Activated CD4-positive, alpha-beta T cell treated with anti-CD3 and anti-CD28 coated beads for 4 hours (primary cell): ENCODE data around the gene MACROD2.

Source experiments
- DNase-seq, 2 donors: peaks; one replicate each; pipeline ENCODE4 v3.0.0-alpha.2; 2020

The MACROD2 gene

GRCh38 chr20:14723614-14724013, 728.3 kb downstream of the MACROD2 start:
- no peak for DNase-seq

GRCh38 chr20:14724036-14724435, 728.7 kb downstream of the MACROD2 start:
- no peak for DNase-seq

- no peak for DNase-seq
Observed at GRCh38 chr20:14724468-14724867, 729.2 kb downstream of the MACROD2 start.

GRCh38 chr20:14726591-14726990, 731.3 kb downstream of the MACROD2 start:
- DNase-seq = no peak

- DNase-seq = no peak
Observed at GRCh38 chr20:14727485-14728150, 732.3 kb downstream of the MACROD2 start.

GRCh38 chr20:14729390-14729789, 734.1 kb downstream of the MACROD2 start:
- DNase-seq = no peak

GRCh38 chr20:14732343-14732742, 737.0 kb downstream of the MACROD2 start:
- DNase-seq = no peak

- DNase-seq = no peak
Observed at GRCh38 chr20:14732996-14733395, 737.7 kb downstream of the MACROD2 start.

GRCh38 chr20:14740380-14740779, 745.1 kb downstream of the MACROD2 start:
- DNase-seq = no peak

- DNase-seq = no peak
Observed at GRCh38 chr20:14741616-14742015, 746.3 kb downstream of the MACROD2 start.

- DNase-seq = no peak
Observed at GRCh38 chr20:14744723-14745122, 749.4 kb downstream of the MACROD2 start.

GRCh38 chr20:14745830-14746229, 750.5 kb downstream of the MACROD2 start:
- DNase-seq = no peak

- no peak for DNase-seq
Observed at GRCh38 chr20:14751191-14751590, 755.9 kb downstream of the MACROD2 start.

GRCh38 chr20:14757728-14758127, 762.4 kb downstream of the MACROD2 start:
- DNase-seq = no peak

- DNase-seq = no peak
Observed at GRCh38 chr20:14758356-14758755, 763.0 kb downstream of the MACROD2 start.

GRCh38 chr20:14759979-14760378, 764.7 kb downstream of the MACROD2 start:
- DNase-seq = no peak

- no peak for DNase-seq
Observed at GRCh38 chr20:14761903-14762302, 766.6 kb downstream of the MACROD2 start.

GRCh38 chr20:14764511-14765369, 769.4 kb downstream of the MACROD2 start:
- DNase-seq = no peak

GRCh38 chr20:14765370-14765701, 770.0 kb downstream of the MACROD2 start:
- no peak for DNase-seq

GRCh38 chr20:14773486-14773885, 778.2 kb downstream of the MACROD2 start:
- no peak for DNase-seq

- DNase-seq = no peak
Observed at GRCh38 chr20:14775778-14776177, 780.5 kb downstream of the MACROD2 start.

- no peak for DNase-seq
Observed at GRCh38 chr20:14777591-14777990, 782.3 kb downstream of the MACROD2 start.

GRCh38 chr20:14778096-14778495, 782.8 kb downstream of the MACROD2 start:
- no peak for DNase-seq

GRCh38 chr20:14778875-14779274, 783.6 kb downstream of the MACROD2 start:
- no peak for DNase-seq

- no peak for DNase-seq
Observed at GRCh38 chr20:14780508-14780907, 785.2 kb downstream of the MACROD2 start.
